Progenitor cell of endocrine pancreas (in vitro differentiated cells): ENCODE measurements around the gene SPRED2. TPM values are rescaled to one million over a fixed set of nuclear protein-coding genes. Genes with fewer than 3 reads are reported as not detected.

Experiments
- DNase-seq: peaks from one replicate; pipeline ENCODE4 v3.0.0; 2021; ENCODE audit warnings: low spot score; ENCODE audit not compliant: unreplicated experiment
- H3K27ac Mint-ChIP-seq: 2 replicates; pipeline ENCODE4 v1.8.0; 2021; ENCODE audit warnings: mild to moderate bottlenecking, moderate library complexity, mixed read lengths
- H3K27me3 Mint-ChIP-seq: 2 replicates; pipeline ENCODE4 v1.8.0; 2021; ENCODE audit warnings: mixed read lengths
- H3K36me3 Mint-ChIP-seq: 2 replicates; pipeline ENCODE4 v1.8.0; 2022; ENCODE audit warnings: mixed read lengths; ENCODE audit not compliant: insufficient read depth
- H3K4me1 Mint-ChIP-seq: 2 replicates; pipeline ENCODE4 v1.8.0; 2021; ENCODE audit warnings: low read depth, mixed read lengths
- H3K4me3 Mint-ChIP-seq: 2 replicates; pipeline ENCODE4 v1.8.0; 2021; ENCODE audit warnings: low read depth, mild to moderate bottlenecking, moderate library complexity, mixed read lengths
- H3K9me3 Mint-ChIP-seq: 2 replicates; pipeline ENCODE4 v1.8.0; 2021; ENCODE audit warnings: low read depth, mixed read lengths
- total RNA-seq: library from RNA; stranded (reverse); gene quantifications from 2 replicates; pipeline ENCODE4 v1.2.1, GENCODE V29; 2021
- TF ChIP-seq, protein P1 (sequence below): fragments of 200-600 bp; sonication (generic); IDR thresholded peaks from one replicate; pipeline ENCODE4 v1.5.0; 2021; ENCODE audit warnings: antibody characterized with exemption, mild to moderate bottlenecking; ENCODE audit not compliant: unreplicated experiment

The SPRED2 gene
- total RNA-seq, 1 donor from 2014 or later = 38.6 TPM

DNA sequence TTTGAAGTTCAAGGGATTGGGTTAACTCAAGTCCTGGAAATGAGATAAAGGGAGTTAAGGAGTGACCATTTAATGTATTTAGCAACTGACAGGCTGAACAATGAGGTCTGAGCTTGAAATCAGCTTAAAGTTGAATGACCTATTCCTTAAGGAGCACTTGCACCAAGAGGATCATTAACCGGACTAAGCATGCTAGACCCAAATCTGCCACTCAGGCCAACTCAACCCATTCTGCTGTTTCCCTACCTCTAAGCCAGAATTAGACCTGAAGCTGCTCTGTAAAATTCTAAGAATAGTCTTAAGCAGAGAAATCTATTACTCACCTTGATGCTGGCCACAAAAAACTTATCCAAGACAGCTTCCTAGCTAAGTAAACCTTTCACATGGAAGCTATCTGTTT is 59.8 kb downstream of the SPRED2 start:
- Mint-ChIP-seq H3K27me3 (no peaks in the 10 kb centered on the region), H3K4me3 (no peak overlapping the region), H3K36me3 (no peaks in the 10 kb centered on the region), H3K4me1 (peaks cover 31% of the 10 kb centered on the region), H3K9me3 (no peaks in the 10 kb centered on the region), H3K27ac (peak overlapping the region; percentile 22)
- DNase-seq = no peak
- TF ChIP-seq, protein P1, sequence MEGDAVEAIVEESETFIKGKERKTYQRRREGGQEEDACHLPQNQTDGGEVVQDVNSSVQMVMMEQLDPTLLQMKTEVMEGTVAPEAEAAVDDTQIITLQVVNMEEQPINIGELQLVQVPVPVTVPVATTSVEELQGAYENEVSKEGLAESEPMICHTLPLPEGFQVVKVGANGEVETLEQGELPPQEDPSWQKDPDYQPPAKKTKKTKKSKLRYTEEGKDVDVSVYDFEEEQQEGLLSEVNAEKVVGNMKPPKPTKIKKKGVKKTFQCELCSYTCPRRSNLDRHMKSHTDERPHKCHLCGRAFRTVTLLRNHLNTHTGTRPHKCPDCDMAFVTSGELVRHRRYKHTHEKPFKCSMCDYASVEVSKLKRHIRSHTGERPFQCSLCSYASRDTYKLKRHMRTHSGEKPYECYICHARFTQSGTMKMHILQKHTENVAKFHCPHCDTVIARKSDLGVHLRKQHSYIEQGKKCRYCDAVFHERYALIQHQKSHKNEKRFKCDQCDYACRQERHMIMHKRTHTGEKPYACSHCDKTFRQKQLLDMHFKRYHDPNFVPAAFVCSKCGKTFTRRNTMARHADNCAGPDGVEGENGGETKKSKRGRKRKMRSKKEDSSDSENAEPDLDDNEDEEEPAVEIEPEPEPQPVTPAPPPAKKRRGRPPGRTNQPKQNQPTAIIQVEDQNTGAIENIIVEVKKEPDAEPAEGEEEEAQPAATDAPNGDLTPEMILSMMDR = no peak

DNA sequence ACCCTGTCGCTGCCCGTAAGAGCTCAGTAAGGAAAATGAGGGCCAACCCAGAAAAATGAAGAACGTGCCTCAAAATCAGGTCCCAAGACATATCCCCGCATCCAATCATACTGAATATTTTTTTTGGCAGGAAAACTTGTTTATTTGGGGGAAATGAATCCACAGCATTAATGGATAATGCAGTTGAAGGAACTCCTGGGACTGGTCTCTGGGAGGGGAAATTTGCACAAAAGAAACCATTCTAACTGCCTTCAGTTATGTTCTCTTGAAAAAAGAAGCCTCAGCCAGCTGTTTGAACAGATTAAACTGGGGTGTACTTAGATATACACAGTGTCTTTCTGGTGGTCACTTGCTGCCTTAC is 61.3 kb downstream of the SPRED2 start:
- Mint-ChIP-seq H3K27me3 (no peaks in the 10 kb centered on the region), H3K4me3 (no peak overlapping the region), H3K4me1 (peaks cover 41% of the 10 kb centered on the region), H3K27ac (no peak overlapping the region), H3K36me3 (no peaks in the 10 kb centered on the region), H3K9me3 (no peaks in the 10 kb centered on the region)
- DNase-seq = no peak
- TF ChIP-seq, protein P1 = no peak

DNA sequence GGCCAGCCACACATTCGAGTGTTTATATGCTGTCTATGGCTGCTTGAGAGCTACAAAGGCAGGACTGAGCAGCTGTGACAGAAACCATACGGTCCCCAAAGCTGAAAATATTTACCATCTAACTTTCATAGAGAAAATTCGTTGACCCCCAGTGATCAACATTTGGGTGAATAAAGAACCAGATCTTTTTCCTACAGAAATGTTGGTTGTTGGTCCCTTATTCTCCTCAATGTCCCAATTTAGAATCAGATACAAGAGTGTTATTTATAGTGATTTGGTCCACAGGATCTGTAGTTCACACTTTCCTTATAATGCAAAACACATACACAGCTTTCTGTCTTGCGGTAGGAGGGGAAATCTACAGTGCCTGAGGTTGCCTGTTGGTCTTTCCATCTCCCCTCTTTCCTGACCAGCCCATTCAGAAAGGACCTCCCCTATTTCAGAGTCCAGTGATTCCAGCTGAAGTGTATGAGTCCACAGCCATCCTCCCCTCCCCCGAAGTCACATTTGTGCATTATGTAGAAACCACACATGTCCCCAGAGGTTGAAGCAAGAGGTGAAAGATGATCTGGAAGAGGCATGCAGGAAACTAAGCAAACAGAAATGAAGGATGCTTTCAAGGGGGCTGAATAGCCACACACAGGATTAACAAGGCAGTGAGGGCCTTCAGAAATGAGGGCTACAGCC is 61.9 kb downstream of the SPRED2 start:
- H3K4me3 Mint-ChIP-seq = no peak overlapping the region
- no peak for DNase-seq
- no peaks in the 10 kb centered on the region for H3K36me3 Mint-ChIP-seq
- H3K9me3 Mint-ChIP-seq = no peaks in the 10 kb centered on the region
- no peaks in the 10 kb centered on the region for H3K27me3 Mint-ChIP-seq
- TF ChIP-seq, protein P1 = no peak
- H3K27ac Mint-ChIP-seq = no peak overlapping the region
- peaks cover 42% of the 10 kb centered on the region for H3K4me1 Mint-ChIP-seq

DNA sequence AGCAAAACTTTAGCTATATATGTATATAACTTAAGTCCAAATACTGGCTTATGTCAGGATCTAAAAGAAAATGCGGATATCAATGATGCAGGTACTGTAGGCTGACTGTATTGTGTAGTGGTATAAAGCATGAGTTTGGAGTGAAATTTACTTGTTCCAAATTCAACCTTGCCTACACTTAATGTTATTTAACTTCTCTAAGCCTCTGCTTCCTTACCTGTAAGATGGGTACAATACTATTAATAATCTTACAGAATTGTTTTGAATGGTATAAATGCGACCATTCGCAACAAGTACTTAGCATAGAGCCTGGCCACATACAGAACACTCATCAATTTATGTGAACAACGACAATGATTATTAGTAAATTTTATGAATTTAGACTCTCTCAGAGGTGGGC is 62.4 kb downstream of the SPRED2 start:
- H3K4me1 Mint-ChIP-seq = peaks cover 48% of the 10 kb centered on the region
- DNase-seq = no peak
- H3K27ac Mint-ChIP-seq = no peak overlapping the region
- H3K4me3 Mint-ChIP-seq = no peak overlapping the region
- TF ChIP-seq, protein P1 = no peak
- H3K9me3 Mint-ChIP-seq = no peaks in the 10 kb centered on the region
- no peaks in the 10 kb centered on the region for H3K36me3 Mint-ChIP-seq
- no peaks in the 10 kb centered on the region for H3K27me3 Mint-ChIP-seq

DNA sequence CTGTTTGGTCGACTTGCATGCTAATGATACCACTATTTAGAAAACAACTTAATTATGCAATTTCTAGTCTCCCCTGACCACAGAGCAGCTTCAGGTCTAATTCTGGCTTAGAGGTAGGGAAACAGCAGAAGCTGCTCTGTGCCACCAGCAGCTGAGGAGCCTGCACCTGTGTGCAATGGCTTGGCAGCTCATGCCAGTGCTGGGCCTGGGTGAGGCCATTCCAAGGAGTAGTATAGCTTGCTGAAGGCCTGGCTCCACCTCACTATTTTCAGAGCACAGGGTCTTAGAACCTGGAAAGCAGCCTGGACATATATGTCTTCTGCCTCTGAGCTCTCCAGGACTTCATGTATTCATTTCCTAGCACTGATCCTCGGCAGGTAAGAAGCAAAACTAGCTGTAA is 62.8 kb downstream of the SPRED2 start:
- DNase-seq = no peak
- H3K4me1 Mint-ChIP-seq = peaks cover 49% of the 10 kb centered on the region
- no peaks in the 10 kb centered on the region for H3K36me3 Mint-ChIP-seq
- no peak overlapping the region for H3K4me3 Mint-ChIP-seq
- H3K27ac Mint-ChIP-seq = no peak overlapping the region
- TF ChIP-seq, protein P1 = no peak
- no peaks in the 10 kb centered on the region for H3K27me3 Mint-ChIP-seq
- no peaks in the 10 kb centered on the region for H3K9me3 Mint-ChIP-seq
